Osteocyte (in vitro differentiated cells): ENCODE measurements around the gene GLT6D1. TPM values are rescaled to one million over a fixed set of nuclear protein-coding genes. Genes with fewer than 3 reads are reported as not detected.
A peak's percentile ranks its signal among the peaks of the same experiment; 100 is the strongest.

Experiments used
- DNase-seq: peaks from one replicate; pipeline ENCODE4 v3.0.0; 2021; ENCODE audit warnings: mixed read lengths; ENCODE audit not compliant: unreplicated experiment; ENCODE audit errors: extremely low spot score
- H3K27ac Mint-ChIP-seq: one replicate; pipeline ENCODE4 v1.8.0; 2021; ENCODE audit warnings: mild to moderate bottlenecking, mixed read lengths; ENCODE audit not compliant: unreplicated experiment
- H3K27me3 Mint-ChIP-seq: one replicate; pipeline ENCODE4 v1.8.0; 2021; ENCODE audit warnings: mixed read lengths; ENCODE audit not compliant: unreplicated experiment
- H3K36me3 Mint-ChIP-seq: one replicate; pipeline ENCODE4 v1.8.0; 2021; ENCODE audit warnings: mixed read lengths; ENCODE audit not compliant: unreplicated experiment
- H3K4me1 Mint-ChIP-seq: one replicate; pipeline ENCODE4 v1.8.0; 2021; ENCODE audit warnings: mixed read lengths; ENCODE audit not compliant: unreplicated experiment
- H3K4me3 Mint-ChIP-seq: one replicate; pipeline ENCODE4 v1.8.0; 2021; ENCODE audit warnings: mild to moderate bottlenecking, moderate library complexity, mixed read lengths; ENCODE audit not compliant: unreplicated experiment
- H3K9me3 Mint-ChIP-seq: one replicate; pipeline ENCODE4 v1.8.0; 2021; ENCODE audit warnings: mixed read lengths; ENCODE audit not compliant: unreplicated experiment
- total RNA-seq: library from RNA; stranded (reverse); gene quantifications from 2 replicates; pipeline ENCODE4 v1.2.1, GENCODE V29; 2021
- TF ChIP-seq, protein P1 (sequence below): fragments of 200-600 bp; sonication (generic); IDR thresholded peaks from 2 replicates; pipeline ENCODE4 v1.5.0; 2021; ENCODE audit warnings: antibody characterized with exemption, mild to moderate bottlenecking, moderate library complexity

GLT6D1 gene
- total RNA-seq, 1 donor from 2014 or later = not detected

GRCh38 chr9:135604437-135605237 lies 34.7 kb downstream of the GLT6D1 start:
- DNase-seq = peak; percentile 82
- Mint-ChIP-seq H3K36me3 (no peaks in the 10 kb centered on the region), H3K9me3 (no peaks in the 10 kb centered on the region)

GRCh38 chr9:135602789-135603481 lies 36.4 kb downstream of the GLT6D1 start:
- Mint-ChIP-seq H3K9me3 (no peaks in the 10 kb centered on the region), H3K36me3 (no peaks in the 10 kb centered on the region), H3K4me1 (no peaks in the 10 kb centered on the region), H3K27ac (no peak overlapping the region), H3K27me3 (peaks cover 19% of the 10 kb centered on the region), H3K4me3 (no peak overlapping the region)
- DNase-seq = peak; percentile 71
- TF ChIP-seq, protein P1, sequence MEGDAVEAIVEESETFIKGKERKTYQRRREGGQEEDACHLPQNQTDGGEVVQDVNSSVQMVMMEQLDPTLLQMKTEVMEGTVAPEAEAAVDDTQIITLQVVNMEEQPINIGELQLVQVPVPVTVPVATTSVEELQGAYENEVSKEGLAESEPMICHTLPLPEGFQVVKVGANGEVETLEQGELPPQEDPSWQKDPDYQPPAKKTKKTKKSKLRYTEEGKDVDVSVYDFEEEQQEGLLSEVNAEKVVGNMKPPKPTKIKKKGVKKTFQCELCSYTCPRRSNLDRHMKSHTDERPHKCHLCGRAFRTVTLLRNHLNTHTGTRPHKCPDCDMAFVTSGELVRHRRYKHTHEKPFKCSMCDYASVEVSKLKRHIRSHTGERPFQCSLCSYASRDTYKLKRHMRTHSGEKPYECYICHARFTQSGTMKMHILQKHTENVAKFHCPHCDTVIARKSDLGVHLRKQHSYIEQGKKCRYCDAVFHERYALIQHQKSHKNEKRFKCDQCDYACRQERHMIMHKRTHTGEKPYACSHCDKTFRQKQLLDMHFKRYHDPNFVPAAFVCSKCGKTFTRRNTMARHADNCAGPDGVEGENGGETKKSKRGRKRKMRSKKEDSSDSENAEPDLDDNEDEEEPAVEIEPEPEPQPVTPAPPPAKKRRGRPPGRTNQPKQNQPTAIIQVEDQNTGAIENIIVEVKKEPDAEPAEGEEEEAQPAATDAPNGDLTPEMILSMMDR = peak; percentile 69

More at GRCh38 chr9:135604437-135605237, 34.7 kb downstream of the GLT6D1 start:
- Mint-ChIP-seq H3K27me3 (peaks cover 10% of the 10 kb centered on the region), H3K4me3 (no peak overlapping the region), H3K27ac (no peak overlapping the region), H3K4me1 (no peaks in the 10 kb centered on the region)
- TF ChIP-seq, protein P1 = no peak

DNA sequence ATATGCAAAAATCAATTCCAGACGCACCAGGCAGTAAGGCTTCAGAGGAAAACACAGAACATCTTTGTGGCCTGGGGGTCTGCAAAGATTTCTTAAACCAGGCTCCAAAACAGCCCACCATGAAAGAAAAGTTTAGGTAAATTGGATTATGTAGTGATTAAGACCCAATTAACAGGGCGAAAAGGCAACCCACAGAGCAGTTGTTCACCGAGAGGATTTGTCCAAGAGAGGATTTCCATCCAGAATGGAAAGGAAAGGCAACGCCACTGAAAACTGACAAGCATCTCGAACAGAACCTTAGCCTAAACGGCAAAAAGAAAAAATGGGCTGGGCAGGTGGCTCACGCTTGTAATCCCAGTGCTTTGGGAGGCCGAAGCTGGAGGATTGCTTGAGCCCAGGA lies 37.4 kb downstream of the GLT6D1 start:
- no peaks in the 10 kb centered on the region for H3K4me1 Mint-ChIP-seq
- H3K9me3 Mint-ChIP-seq = no peaks in the 10 kb centered on the region
- no peak for DNase-seq
- no peaks in the 10 kb centered on the region for H3K36me3 Mint-ChIP-seq
- H3K4me3 Mint-ChIP-seq = no peak overlapping the region
- peaks cover 19% of the 10 kb centered on the region for H3K27me3 Mint-ChIP-seq
- no peak overlapping the region for H3K27ac Mint-ChIP-seq
- TF ChIP-seq, protein P1 = no peak

DNA sequence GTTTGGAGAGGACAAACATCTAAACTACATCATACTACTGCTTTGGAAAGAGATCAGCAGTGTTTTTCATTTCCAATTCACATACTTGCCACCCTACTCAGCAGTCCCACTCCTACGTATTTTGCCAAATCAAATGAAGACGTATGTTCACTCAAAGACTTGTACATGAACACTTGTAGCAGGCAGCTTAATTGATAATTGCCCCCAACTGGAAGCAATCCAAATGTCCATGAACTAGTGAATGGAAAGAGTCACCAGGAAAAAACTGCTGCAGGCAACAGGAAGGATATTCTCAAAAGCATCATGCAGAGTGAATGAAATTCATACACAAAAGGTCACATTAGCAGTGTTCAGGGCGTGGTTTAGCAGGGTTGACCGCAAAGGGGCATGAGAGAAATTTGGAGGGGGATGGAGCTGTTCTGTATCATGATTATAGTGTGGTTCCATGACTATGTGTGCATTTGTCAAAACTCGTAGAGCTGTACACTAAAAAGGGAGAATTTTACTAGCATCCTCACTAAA lies 39.0 kb downstream of the GLT6D1 start:
- H3K9me3 Mint-ChIP-seq = no peaks in the 10 kb centered on the region
- TF ChIP-seq, protein P1 = no peak
- no peaks in the 10 kb centered on the region for H3K4me1 Mint-ChIP-seq
- peaks cover 19% of the 10 kb centered on the region for H3K27me3 Mint-ChIP-seq
- H3K27ac Mint-ChIP-seq = no peak overlapping the region
- no peaks in the 10 kb centered on the region for H3K36me3 Mint-ChIP-seq
- no peak for DNase-seq
- no peak overlapping the region for H3K4me3 Mint-ChIP-seq

GRCh38 chr9:135596211-135596610 lies 43.1 kb downstream of the GLT6D1 start:
- Mint-ChIP-seq H3K36me3 (no peaks in the 10 kb centered on the region), H3K27ac (no peak overlapping the region), H3K4me3 (no peak overlapping the region), H3K27me3 (peaks cover 19% of the 10 kb centered on the region), H3K4me1 (no peaks in the 10 kb centered on the region), H3K9me3 (no peaks in the 10 kb centered on the region)
- TF ChIP-seq, protein P1 = no peak
- no peak for DNase-seq
